Mesenteric fat pad (tissue), 1 donor: ENCODE data around the gene MPPED1. TPM values are rescaled to one million over a fixed set of nuclear protein-coding genes. Genes with fewer than 3 reads are reported as not detected.

Experiments
- DNase-seq: peaks from one replicate; pipeline ENCODE4 v3.0.0-alpha.2; 2020; ENCODE audit warnings: low spot score
- total RNA-seq: library from RNA; stranded (reverse); fragmentation: NEBNext Ultra II Directional; extraction: Animal tissue kit (Norgen Biotek cat#: 25700); gene quantifications from one replicate; pipeline ENCODE4 v1.2.1, GENCODE V29; 2021
- donor health status: DM: yes; HTN: yes; CAD: no.

MPPED1 gene
- total RNA-seq, 1 donor from 2014 or later: not detected

DNA sequence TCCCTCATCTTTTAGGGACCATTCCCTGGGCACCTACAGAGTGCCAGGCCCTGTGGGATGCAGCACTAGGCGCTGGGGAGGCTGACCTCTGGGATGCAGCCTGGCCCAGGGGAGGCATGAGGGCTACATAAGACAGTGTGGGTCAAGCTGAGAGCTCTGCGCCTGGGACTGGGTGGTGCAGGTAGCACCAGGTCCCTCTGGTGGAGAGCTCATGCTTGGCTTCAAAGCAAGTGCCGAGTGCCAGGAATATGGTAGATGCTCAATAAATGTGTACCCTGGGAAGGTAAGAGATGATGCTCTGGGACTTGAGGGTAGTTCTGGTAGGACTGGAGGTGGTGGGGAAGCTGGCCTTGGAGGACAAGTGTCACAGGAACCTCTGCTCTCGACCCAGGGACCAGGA, 2.0 kb upstream of the MPPED1 start:
- DNase-seq: no peak

DNA sequence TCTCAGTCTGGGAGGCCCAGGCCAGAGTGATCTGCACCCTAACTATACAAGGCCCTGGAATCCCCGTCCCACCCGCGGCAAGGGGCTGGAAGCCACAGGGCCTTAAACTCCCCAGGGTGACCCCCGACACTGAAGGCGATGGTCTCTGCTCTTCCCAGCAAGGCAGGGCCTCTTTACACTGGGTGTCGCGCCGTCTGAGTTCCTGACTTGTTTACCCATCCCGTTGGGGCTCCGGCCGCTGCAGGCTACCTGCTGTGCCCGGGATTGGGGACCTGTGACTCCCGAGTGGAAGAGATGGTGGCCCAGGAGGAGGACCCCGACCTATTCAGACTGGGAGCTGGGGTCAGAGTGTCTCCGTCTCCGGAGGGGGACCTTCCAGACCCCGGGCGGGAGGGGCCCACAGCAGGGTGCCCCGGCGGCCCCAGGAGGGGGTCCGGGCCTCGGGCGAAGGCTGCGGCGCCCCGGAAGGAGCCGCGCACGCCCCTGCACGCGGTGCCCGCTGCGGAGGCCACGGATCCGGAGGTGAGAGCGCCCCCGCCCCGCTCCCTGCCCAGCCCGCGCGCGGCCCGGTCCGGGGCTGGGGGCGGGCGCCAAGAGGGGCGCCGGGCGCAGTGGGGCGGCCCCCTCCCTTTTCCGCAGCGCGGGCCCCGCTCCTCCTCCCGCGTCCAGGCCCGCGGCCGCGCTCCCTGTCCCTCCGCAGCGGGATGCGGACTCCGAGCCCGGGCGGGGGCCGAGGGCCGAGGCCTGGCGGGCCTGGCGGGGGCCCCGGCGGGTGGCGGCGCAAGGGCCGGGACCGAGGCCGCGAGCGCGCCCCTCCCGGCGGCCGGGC, 560 bp upstream of the MPPED1 start:
- DNase-seq: no peak

DNA sequence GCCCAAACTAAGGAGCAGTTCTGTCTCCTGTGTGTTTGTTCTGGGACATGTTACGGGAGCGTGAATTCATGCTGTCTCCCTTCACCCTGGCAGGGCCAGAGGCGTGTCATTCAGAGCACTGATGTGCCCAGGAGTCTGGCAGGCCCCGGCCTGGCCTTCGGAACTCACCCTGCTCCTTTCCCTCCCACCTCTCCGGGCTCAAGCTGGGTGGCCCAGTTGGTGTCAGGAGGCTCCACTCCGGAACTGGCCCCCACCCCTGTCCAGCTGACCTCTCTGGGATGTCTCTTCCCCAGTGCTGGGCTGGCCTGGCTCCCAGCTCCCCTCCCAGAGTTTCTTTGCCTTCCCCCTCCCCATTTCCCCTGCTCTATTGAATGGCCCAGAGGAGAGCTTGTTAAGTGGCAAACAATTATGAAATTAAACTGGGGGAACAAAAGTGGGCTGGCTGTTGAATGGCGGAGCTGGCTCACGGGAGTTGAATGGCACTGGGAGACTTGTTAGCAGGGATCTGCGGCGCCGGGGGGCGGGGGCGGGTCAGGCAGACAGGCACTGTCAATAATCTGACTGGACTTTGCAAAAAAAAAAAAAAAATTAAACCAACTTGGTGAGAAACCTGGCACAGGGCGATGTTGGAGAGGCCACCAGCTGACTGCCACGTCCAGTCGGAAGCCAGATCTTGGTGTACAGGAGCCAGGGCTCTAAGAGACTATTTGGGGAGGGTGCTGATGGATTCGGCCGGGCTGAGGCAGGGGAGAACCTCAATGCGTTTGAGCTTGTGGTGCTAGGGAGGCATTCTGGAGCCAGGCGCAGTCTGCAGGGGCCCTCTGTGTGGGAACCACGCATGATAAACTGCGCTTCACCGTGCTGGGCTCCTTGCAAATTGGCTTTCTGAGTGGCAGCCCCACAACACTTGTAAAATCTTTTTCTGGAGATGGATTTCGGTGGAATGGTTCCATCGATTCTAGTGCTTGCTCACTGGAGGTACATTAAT, 1.3 kb downstream of the MPPED1 start:
- DNase-seq: no peak

DNA sequence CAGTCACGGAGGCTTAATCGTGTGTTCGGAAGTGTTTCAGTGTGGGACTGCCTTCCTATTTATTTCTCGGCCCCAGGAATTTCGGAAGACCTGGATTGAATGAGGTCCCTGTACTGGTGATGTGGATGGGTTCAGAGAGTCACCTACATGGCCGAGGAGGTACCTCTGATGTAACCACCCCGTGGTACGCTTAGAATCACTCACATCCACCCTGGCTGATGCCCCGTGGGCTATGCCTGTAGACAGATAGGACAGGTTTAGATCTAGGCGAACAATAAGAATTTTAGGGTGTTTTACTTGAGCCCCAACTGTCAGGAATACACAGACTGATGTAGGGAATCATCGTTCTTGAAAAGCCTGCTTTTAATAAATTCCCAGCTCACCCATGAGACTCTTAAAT, 2.0 kb downstream of the MPPED1 start:
- no peak for DNase-seq

DNA sequence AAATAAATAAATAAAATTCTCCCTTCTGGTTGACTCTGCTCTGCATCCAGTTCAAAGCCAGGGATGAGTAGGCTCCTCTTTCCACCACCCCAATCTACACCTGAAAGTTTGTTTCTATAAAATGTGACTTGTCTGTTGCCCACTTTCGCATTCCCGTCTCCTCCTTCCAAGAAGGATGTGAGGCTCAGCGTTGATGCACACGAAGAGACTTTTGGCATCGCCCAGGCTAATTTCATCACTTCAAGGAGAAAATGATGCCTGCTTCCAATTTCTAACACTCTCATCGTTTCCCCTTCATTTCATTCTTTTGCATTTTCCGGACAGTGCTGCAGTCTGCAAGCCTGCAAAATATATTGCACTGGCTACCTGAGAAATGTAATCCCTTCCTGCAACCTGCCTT, 3.9 kb downstream of the MPPED1 start:
- no peak for DNase-seq

DNA sequence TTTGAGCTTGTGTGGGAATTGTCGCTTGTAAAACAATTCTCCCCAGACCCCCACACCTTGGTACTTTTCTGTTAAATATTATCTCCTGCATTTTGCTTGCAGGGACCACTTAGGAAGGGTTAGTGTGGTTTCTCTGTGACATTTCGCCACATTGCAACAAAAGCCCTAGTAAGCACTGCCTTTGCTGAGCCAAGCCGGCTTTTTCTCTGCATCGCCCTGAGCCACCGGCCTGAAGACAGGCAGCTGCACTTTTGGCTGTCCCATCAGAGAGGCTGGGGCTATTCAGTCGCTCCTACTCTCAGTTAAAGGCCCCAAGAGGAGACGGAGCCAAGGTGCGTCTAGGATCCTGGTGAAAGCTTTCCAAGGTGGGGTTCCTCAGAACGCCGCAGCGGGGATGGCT, 5.7 kb downstream of the MPPED1 start:
- no peak for DNase-seq

DNA sequence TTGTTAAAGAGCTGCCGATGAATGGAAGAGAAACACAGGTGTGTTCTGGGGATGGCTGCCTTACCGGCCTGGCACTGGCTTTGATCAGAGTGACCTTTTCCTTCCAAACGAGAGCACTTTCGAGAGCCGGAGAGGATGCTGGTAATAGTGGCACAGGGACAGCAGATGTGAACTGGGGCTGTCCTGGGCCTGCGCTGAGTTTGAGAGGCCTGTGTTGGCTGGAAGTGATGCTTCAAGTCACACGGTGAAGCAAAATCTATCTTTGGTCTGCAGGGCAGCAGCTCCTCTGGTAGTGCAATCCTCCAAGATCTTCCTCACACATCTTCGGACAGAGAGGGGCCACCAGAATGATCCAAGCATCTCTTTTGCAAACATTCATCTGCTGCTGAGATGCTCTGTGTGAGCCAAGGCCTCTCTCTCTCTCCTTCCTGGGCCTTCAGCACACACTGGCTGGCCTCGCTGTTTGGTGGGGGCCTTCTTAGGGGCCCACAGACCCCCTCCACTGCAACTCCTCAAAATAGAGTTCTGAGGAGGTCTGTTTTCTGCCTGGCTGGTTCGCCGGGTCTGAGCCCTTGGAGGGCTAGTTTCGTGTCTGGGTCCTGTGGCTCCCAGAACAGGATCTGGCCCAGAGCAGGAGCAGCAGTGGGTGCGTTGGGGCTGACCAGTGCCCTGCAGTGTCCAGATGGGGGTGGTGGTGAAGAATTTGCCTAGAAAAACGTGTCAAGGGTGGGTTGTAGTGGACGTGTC, 6.4 kb downstream of the MPPED1 start:
- DNase-seq: no peak

DNA sequence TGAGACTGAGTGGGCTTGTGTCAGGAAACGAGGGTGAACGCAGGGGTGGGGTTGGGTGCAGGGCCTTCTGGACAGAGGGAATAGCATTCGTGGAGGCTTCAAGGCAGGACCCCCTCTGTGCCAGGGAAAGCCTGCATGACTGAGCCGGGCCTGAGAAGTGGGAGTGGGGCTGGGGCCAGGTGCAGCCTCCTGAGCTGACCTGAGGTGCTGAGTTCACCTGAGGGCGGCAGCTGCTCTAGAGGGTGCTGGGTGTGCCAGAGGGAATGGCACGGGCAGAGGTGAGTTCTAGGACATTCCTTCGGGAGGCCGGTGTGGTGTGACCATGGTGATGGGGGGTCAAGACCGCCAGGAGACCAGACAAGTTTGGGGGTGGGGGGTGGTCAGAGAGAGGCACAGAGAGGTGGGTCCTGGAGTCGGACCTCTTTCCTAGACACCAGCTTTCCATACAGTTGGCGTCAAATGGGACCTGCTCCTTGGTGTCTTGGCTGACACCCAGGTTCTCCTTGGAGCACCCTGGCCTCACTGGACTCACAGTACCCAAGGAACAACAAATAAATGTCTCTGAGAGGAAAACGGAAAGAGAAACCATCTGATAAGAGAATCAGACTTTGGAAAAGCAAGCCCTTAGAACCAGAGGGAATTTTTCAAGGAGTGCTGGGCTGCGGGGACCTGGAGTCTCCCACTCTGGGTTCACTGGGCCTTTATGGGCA, 7.7 kb downstream of the MPPED1 start:
- DNase-seq: no peak

DNA sequence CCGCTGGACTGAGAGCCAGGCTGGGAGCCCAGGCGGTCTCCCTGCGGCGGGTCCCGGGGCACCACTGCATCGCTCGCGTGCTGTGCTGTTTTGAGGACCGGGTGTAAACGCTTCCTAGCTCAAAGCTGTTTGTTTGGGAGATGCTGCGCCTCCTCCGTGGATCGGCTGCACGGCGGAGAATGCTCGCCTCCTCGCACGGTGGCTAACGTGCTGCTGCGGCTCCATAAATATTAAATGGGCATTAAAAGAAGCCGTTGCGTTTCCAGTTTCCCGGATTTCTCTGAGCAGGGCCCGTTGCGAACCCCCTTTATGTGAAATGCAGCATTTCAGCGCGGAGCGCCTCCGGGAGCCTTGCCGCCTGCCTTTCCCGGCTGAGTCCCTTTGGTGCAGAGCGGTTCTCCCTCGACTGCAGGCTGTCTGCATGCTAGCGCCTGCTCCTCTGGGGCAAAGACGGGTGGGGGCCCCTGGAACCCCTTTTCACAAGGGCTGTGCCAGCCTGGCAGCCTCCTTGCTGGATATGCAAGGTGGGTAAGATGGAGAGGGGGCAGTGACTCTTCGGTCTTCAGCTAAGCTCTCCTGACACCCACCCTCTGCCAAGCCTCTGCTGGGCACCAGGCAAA, 9.3 kb downstream of the MPPED1 start:
- DNase-seq: no peak

DNA sequence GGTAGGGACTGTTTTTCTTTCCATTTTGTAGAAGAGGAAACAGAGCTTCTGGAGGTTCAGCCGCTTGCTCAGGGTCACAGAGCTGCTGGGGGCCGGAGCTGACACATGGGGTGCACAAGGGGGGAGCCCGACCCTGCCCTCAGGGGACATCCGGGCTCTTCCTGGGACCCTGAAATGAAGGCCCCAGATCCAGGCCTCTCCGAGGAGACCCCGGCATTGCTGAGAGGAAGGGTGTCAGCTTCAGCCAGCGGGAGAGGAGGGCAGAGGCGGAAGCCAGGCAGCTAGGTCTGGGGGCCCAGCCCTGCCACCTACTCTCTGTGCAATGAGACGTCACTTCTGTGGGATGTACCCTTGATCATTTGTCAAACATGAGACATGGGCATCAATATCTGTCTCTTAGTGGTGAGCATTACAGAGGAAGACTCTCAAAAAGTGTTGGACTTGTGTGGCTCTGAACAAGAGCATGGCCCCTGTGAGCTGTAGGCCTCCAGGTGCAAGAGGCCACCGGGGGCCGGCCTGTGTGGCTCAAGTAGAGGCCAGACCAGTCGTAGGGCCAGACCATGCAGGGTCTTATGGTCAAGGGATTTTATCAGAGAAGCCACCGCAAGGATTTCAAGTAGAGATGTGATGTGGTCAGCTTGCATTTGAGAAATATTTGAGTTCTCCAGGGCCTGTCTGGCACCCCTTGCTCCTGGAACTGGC, 10.3 kb downstream of the MPPED1 start:
- no peak for DNase-seq

DNA sequence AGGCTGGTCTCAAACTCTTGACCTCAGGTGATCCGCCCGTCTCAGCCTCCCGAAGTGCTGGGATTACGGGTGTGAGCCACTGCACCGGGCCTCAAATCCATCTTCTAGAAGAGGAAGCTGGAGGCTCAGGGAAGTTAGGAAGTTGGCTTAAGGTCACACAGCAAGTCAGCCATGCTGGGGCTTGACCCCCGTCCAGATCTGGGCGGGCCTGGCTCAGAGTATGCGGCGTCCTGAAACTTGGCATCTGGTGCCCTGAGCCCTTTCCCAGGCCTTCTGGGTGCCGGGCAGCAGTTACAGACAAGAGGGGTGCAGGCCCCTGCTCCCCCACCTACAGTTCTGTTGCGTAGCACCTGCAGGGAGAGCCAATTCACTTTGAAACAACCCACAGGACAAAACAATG, 11.2 kb downstream of the MPPED1 start:
- no peak for DNase-seq

DNA sequence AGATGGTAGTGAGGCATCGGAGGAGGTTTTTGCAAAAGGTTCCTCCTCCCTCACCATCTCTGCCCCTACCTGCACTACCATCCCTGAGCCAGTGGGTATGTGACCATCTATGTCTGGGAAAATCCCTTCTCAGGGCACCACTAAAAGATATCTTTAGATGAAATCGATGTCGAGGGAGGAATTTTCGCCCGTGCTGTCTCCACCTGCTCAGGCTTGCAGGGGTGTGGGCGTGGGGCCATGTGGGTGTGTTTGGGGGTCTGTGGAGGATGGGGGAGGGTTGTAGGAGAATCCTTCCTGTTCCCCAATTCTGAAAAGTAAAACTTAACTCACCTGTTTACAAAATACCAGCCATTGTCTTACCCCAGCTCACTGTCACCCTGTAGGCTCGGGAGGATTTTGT, 12.4 kb downstream of the MPPED1 start:
- no peak for DNase-seq

DNA sequence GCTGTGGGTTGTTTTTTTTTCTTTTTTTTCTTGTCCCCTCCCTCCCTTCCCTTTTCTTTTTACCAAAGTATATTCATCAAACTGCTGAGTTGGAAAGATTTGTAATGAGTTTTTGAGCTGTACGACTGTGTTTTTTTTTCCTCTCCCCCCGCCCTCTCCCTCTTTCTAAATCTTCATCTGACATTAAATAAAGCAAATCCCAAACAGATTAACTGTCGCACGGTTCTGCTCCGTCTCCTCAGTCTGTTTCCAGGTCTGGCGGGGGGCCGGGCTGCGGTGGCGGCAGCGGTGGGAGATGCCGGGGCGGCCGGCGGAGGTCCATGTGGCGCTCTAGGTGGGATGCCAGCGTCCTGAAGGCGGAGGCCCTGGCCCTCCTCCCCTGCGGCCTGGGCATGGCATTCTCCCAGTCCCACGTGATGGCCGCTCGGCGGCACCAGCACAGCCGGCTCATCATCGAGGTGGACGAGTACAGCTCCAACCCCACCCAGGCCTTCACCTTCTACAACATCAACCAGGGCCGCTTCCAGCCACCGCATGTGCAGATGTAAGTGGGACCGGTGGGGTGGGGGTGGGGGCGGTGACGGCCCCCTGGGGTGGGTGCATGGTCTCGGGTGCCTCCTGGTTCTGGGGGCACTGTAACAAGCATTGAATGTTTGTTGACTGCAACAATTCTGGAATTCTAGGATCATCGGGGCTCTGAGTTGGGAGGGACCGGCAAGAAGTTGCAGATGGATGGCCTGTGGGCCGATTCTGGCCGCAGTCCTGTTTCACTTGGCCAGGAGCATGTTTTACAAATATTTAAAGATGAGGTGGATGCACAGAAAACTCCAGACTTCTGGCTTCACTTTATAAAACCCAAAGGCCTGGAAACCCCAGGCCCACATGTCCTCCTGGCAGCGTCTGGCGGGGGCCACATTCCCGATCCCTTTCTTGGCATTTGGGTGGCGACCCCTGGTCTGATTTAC, 13.1 kb downstream of the MPPED1 start:
- DNase-seq: no peak

DNA sequence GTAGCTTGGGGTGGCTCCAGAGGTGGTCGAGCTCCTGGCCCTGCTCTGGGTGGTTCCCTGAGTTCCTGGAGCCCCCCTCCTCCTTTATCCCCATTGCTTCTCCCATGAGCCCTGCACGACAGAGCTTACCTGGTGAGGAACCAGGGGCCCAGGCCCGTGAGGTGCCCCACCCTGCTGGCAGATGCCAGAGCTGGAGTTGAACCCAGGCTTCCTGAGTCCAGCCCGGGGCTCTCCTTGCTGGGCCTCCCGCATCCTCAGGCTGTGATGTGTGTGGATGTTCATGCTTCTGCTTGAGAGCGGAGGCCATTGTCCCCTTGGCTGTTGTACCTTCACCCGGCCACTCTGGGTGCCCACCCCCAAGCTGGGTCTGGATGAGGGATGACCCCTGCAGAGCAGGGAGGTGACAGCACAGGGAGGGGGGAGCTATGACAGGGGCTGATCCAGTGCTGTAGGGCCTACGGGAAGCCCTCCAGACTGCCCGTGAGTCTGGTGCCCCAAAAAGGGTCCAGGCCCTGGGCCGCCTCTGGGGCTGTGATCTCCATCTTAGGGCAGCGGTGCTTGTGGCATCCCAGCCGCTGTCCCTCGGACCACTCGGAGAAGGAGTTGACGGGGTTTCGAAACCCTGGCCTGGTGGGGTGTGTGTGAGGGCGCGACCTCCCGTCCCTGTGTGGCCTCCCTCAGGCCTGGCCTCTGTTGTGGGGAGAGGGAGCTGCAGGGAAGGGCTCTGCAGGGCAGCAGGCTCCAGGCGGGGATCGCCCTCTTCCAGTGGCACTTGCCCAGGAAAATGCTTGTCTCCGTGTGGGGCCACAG, 14.4 kb downstream of the MPPED1 start:
- DNase-seq: no peak

DNA sequence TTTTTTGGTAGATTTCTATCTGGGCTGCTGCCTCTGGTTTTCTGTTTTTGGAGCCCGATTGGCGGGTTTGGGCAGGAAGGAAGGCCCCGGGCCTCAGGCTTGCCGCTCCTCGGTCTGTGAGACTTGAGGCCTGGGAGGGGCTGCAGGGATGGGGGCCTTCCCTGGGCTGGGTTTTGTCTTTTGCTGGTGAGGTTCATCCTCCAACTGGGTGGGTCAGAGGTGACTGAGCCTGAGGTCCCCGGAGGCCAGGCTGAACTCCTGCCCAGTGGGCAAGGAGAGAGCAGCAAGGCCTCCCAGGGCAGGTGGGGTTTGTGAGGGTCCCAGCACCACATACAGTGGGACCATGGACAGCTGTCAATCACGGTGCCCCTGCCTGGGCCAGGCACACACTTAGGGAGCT, 15.0 kb downstream of the MPPED1 start:
- no peak for DNase-seq

DNA sequence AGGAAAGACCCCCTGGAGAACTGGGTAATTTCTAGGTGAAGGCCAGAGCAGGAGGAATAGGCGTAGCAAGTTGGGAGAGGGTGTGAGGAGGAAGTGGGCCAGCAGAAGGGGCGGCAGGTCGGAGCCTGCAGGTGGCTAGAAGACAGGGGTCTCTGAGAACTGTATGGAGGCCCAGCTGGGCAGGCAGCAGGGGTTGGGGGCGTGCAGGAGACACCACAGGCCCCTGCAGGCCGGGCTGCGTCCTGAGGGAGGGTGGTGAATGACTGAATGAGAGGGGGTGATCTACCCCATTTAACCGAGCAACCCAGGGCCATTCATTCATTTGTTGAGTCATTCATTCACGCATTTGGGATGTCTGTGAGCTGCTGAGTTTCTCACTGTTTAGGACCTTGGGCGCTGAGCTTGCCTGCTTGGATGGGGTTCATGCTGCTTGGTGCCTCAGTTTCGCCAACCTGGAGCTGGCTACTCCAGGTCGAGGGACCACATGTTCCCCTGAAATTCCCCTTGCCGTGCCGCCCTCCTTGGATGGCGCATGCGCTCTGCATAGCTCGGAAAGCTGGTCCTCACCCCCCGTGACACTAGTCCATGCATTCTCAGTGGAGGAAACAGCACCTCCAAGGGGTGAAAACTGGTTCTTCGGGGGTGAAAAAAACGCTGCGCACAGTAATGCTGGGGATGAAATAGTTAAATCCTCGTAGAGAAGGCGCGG, 15.6 kb downstream of the MPPED1 start:
- DNase-seq: no peak

DNA sequence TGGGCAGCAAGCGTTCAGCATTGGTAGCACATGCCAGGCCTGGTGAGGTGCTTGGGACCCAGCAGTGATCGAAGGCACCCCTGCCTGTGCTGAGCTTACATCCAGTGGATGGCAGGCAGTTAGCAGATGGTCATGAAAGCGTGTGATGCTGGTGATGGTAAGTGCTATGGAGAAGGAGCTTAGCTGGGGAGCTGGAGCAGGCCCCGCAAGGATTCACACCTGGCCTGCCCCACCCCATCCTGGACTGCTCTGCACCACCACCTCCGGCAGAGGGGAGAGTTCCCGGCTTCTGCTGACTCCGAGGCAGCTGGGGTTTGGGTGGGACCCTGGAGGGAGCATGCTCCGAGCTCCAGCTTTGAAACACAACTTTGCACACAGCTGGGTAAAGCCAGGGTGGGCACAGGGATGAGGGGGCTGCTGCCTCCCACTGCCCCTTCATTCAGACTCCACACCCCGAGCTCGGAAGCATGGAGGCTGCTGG, 16.2 kb downstream of the MPPED1 start:
- DNase-seq: no peak
